GM12865 (cell line): ENCODE data around the gene ADAMTSL1.

Experiments
- DNase-seq: peaks from one replicate; pipeline ENCODE4 v3.0.0; 2010; ENCODE audit warnings: low read depth
- H3K4me3 ChIP-seq: 2 replicates; pipeline ENCODE4 v1.5.1; 2011; ENCODE audit warnings: mild to moderate bottlenecking, low read depth, low read length, control low read depth
- TF ChIP-seq, protein P1 (sequence below): IDR thresholded peaks from 2 replicates; pipeline ENCODE4 v1.5.1; 2011; ENCODE audit warnings: low read length, control low read depth, low read depth, inconsistent platforms; ENCODE audit not compliant: insufficient read depth; ENCODE audit errors: missing control alignments

The ADAMTSL1 gene

DNA sequence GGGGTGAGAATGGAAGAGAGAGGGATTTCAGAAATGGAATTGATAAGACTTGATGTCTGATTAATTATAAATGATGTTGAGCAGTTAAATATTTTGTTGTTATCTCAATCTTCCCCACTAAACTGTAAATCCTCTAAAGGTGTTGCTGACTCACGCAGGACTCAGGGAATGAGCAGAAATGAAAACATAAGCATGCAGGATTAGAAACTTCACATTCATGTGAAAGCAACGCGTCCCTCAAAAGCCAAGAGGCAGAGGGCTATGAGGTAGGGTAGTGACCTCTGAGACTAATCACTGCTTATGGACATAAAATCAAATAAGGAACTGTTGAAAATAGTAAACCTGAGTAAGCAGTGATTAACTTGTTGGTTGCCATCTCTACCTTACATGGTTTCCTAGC, 21.1 kb downstream of the ADAMTSL1 start:
- no peak overlapping the region for H3K4me3 ChIP-seq
- TF ChIP-seq, protein P1, sequence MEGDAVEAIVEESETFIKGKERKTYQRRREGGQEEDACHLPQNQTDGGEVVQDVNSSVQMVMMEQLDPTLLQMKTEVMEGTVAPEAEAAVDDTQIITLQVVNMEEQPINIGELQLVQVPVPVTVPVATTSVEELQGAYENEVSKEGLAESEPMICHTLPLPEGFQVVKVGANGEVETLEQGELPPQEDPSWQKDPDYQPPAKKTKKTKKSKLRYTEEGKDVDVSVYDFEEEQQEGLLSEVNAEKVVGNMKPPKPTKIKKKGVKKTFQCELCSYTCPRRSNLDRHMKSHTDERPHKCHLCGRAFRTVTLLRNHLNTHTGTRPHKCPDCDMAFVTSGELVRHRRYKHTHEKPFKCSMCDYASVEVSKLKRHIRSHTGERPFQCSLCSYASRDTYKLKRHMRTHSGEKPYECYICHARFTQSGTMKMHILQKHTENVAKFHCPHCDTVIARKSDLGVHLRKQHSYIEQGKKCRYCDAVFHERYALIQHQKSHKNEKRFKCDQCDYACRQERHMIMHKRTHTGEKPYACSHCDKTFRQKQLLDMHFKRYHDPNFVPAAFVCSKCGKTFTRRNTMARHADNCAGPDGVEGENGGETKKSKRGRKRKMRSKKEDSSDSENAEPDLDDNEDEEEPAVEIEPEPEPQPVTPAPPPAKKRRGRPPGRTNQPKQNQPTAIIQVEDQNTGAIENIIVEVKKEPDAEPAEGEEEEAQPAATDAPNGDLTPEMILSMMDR, result no peak
- no peak for DNase-seq

DNA sequence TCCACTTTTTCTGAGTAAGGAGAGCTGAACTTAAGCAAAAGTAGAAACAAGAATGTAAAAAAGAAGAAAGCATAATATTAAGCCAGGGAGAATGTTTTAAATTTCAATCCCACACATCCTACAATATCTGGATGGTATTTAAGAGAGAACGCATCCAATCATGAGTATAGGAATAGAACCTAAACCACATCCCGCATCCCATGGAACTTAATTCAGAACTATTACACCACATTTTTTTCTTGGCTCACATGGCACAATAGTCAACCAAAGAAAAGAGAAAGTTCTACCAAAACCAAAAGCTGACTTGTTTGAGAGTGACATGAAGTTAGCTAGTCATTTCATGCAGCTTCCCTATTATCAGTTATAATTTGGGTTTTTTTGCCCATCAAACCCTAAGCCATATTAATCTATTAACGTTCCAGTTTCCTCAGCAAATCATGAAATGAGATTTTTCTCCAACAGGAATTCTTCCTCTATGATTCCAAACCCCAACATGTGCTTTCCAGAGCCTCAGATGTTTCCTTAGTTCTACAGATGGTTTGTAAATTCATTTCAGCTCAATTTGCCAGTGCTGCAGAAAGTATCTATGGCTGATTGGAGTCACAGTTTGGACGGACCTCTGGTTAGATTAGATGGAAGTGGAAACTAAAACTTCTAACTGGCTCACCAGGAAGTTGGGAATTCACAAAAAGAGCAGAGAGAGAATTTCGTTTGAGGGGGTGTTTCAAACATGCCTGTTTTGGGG, 22.5 kb downstream of the ADAMTSL1 start:
- H3K4me3 ChIP-seq, result no peak overlapping the region
- DNase-seq, result no peak
- TF ChIP-seq, protein P1, result no peak

DNA sequence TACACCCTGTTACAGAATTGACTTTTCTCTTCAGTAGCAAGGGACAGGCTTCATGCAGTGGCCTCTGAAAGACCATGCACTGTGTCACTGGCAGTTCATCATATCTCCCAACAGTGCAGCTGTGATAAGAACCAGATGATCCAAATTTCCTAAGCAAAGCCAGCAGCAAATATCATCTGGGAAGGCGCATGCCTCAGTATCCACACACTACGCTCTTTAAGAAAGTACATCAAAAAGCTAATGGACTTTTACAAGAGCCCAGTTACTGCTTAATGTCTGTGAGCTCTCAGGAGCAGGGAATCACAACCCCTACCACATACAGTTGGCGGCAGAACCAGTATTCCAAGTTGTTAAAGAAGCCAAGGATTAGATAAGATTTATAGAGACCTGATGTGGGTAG, 25.1 kb downstream of the ADAMTSL1 start:
- TF ChIP-seq, protein P1, result no peak
- no peak overlapping the region for H3K4me3 ChIP-seq
- no peak for DNase-seq

DNA sequence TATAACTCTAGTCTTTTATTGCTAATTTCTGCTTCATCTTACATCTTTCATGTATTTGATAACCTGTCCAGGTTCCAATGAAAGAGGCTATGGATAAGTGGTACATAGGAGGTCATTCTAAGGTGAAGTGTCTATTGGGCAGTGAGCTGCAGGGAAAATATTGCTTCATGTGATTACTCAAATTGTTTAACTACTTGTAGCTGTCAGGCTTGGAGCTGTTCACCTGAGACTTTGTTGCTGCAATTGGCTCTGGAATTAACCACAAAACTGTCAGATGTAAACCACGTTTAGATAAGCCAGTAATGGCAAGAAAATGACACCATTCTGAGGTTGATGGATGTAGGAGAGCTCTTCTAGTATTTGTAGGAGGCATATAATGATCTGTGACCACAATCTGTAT, 26.0 kb downstream of the ADAMTSL1 start:
- no peak for DNase-seq
- TF ChIP-seq, protein P1, result no peak

DNA sequence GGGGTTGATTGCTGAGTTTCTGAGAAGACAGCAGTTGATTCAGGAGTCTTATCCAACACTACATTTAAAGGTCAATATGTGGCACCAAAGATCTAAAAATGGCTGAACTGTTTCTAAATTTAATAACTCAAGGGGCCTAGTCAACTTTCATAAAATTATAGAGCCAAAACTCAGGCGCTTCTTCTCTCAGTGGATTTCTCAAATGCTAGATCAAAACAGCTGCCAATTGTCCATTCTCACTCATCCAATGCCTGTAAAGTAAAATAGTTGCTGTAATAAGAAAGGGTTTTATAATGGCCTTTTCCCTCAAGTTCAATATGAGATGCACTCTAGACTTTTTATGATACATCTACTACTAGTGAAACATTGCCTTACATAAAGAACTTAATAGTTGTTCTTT, 26.5 kb downstream of the ADAMTSL1 start:
- no peak overlapping the region for H3K4me3 ChIP-seq
- TF ChIP-seq, protein P1, result no peak
- no peak for DNase-seq

More for the DNA sequence above, 26.0 kb downstream of the ADAMTSL1 start:
- no peak overlapping the region for H3K4me3 ChIP-seq

DNA sequence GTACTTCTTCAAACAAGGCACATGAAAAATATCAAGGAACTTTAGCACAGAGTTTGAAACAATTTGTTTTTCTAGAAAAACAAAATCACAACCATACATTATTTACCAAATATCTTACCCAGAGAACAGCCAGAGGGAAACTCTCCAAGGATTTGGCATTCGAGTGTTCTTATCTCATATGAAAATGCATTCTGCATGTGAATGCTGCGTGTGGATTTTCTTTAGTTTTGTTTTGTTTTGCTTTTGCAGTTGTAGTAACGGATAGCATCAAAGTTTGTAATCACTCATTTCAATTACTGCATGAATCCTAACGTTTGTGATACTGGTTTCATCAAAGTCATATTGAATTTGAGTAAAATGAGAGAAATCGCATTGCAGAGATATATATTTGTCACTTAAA, 28.0 kb downstream of the ADAMTSL1 start:
- H3K4me3 ChIP-seq, result no peak overlapping the region
- TF ChIP-seq, protein P1, result no peak
- DNase-seq, result no peak

DNA sequence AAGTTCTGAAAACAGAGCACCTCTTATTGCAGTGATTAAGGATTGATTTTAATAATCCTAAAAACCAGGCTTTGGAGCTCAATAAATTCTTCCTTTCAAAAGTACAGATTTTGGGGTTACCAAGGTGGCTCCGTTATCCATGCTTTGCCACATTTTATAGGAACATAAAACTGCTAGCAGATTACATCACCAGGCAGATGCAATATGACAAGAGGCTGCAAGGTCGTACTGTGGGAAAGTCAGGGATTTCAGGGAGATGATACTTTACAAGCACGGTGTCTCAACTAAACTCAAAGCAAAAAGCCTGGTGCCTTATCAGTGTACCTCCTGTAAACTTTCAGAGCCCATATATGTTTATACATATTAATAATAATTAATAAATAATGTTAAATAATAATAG, 28.6 kb downstream of the ADAMTSL1 start:
- TF ChIP-seq, protein P1, result no peak
- no peak overlapping the region for H3K4me3 ChIP-seq
- no peak for DNase-seq
